Mucosa of stomach (tissue), 1 donor: ENCODE measurements around the gene SPRED2.

Experiments used
- H3K27me3 ChIP-seq: one replicate; pipeline ENCODE4 v1.7.0; 2013; ENCODE audit warnings: mild to moderate bottlenecking, low read length; ENCODE audit not compliant: control insufficient read depth, insufficient read depth
- H3K36me3 ChIP-seq: one replicate; pipeline ENCODE4 v1.7.0; 2013; ENCODE audit warnings: low read length; ENCODE audit not compliant: control insufficient read depth, insufficient read depth
- H3K4me1 ChIP-seq: one replicate; pipeline ENCODE4 v1.7.0; 2013; ENCODE audit warnings: mild to moderate bottlenecking, low read length; ENCODE audit not compliant: control insufficient read depth, insufficient read depth
- H3K4me3 ChIP-seq: one replicate; pipeline ENCODE4 v1.7.0; 2013; ENCODE audit warnings: low read length
- H3K9ac ChIP-seq: one replicate; pipeline ENCODE4 v1.7.0; 2013; ENCODE audit warnings: mild to moderate bottlenecking, low read length, moderate library complexity
- H3K9me3 ChIP-seq: one replicate; pipeline ENCODE4 v1.7.0; 2013; ENCODE audit warnings: mild to moderate bottlenecking, low read length, moderate library complexity; ENCODE audit not compliant: control insufficient read depth
- donor health status: Pancreatic carcinoma.

The SPRED2 gene

GRCh38 chr2:65300761-65301711 is 131.4 kb downstream of the SPRED2 start:
- no peaks in the 10 kb centered on the region for H3K36me3 ChIP-seq
- peaks cover 9% of the 10 kb centered on the region for H3K4me1 ChIP-seq
- no peak overlapping the region for H3K4me3 ChIP-seq
- no peak overlapping the region for H3K9ac ChIP-seq
- no peaks in the 10 kb centered on the region for H3K27me3 ChIP-seq
- H3K9me3 ChIP-seq: no peaks in the 10 kb centered on the region

GRCh38 chr2:65300134-65300760 is 132.2 kb downstream of the SPRED2 start:
- H3K9ac ChIP-seq: no peak overlapping the region

GRCh38 chr2:65299246-65299645 is 133.2 kb downstream of the SPRED2 start:
- Histone ChIP-seq H3K4me1 (peaks cover 14% of the 10 kb centered on the region), H3K9ac (no peak overlapping the region), H3K36me3 (no peaks in the 10 kb centered on the region), H3K27me3 (no peaks in the 10 kb centered on the region), H3K9me3 (no peaks in the 10 kb centered on the region), H3K4me3 (no peak overlapping the region)

More at GRCh38 chr2:65300134-65300760, 132.2 kb downstream of the SPRED2 start:
- no peaks in the 10 kb centered on the region for H3K9me3 ChIP-seq
- no peaks in the 10 kb centered on the region for H3K27me3 ChIP-seq
- H3K4me3 ChIP-seq: no peak overlapping the region
- H3K4me1 ChIP-seq: peaks cover 11% of the 10 kb centered on the region
- no peaks in the 10 kb centered on the region for H3K36me3 ChIP-seq

GRCh38 chr2:65298089-65298488 is 134.3 kb downstream of the SPRED2 start:
- Histone ChIP-seq H3K36me3 (no peaks in the 10 kb centered on the region), H3K4me1 (peaks cover 14% of the 10 kb centered on the region), H3K9me3 (no peaks in the 10 kb centered on the region)

GRCh38 chr2:65297544-65297943 is 134.9 kb downstream of the SPRED2 start:
- Histone ChIP-seq H3K9me3 (no peaks in the 10 kb centered on the region), H3K27me3 (no peaks in the 10 kb centered on the region), H3K4me3 (no peak overlapping the region), H3K9ac (no peak overlapping the region), H3K4me1 (peaks cover 14% of the 10 kb centered on the region), H3K36me3 (no peaks in the 10 kb centered on the region)

More at GRCh38 chr2:65298089-65298488, 134.3 kb downstream of the SPRED2 start:
- Histone ChIP-seq H3K4me3 (no peak overlapping the region), H3K9ac (no peak overlapping the region), H3K27me3 (no peaks in the 10 kb centered on the region)

- Histone ChIP-seq H3K4me3 (no peak overlapping the region), H3K4me1 (peaks cover 14% of the 10 kb centered on the region), H3K36me3 (no peaks in the 10 kb centered on the region), H3K27me3 (no peaks in the 10 kb centered on the region), H3K9ac (no peak overlapping the region), H3K9me3 (no peaks in the 10 kb centered on the region)
Observed at GRCh38 chr2:65296971-65297370, 135.4 kb downstream of the SPRED2 start.

GRCh38 chr2:65294701-65295100 is 137.7 kb downstream of the SPRED2 start:
- Histone ChIP-seq H3K4me3 (no peak overlapping the region), H3K36me3 (no peaks in the 10 kb centered on the region), H3K9ac (no peak overlapping the region), H3K9me3 (no peaks in the 10 kb centered on the region), H3K4me1 (peaks cover 5% of the 10 kb centered on the region), H3K27me3 (no peaks in the 10 kb centered on the region)

GRCh38 chr2:65294136-65294535 is 138.3 kb downstream of the SPRED2 start:
- no peak overlapping the region for H3K4me3 ChIP-seq
- no peaks in the 10 kb centered on the region for H3K9me3 ChIP-seq
- H3K4me1 ChIP-seq: peaks cover 5% of the 10 kb centered on the region
- H3K36me3 ChIP-seq: no peaks in the 10 kb centered on the region
- no peaks in the 10 kb centered on the region for H3K27me3 ChIP-seq
- H3K9ac ChIP-seq: no peak overlapping the region

GRCh38 chr2:65293376-65293775 is 139.0 kb downstream of the SPRED2 start:
- Histone ChIP-seq H3K9ac (no peak overlapping the region), H3K36me3 (no peaks in the 10 kb centered on the region), H3K4me1 (peaks cover 5% of the 10 kb centered on the region), H3K9me3 (no peaks in the 10 kb centered on the region), H3K27me3 (no peaks in the 10 kb centered on the region), H3K4me3 (no peak overlapping the region)

- Histone ChIP-seq H3K9ac (no peak overlapping the region), H3K27me3 (no peaks in the 10 kb centered on the region), H3K9me3 (no peaks in the 10 kb centered on the region), H3K4me1 (peaks cover 5% of the 10 kb centered on the region), H3K36me3 (no peaks in the 10 kb centered on the region), H3K4me3 (no peak overlapping the region)
Observed at GRCh38 chr2:65292461-65293011, 139.9 kb downstream of the SPRED2 start.

GRCh38 chr2:65292106-65292400 is 140.3 kb downstream of the SPRED2 start:
- Histone ChIP-seq H3K9ac (no peak overlapping the region), H3K4me3 (no peak overlapping the region), H3K4me1 (peaks cover 5% of the 10 kb centered on the region), H3K36me3 (no peaks in the 10 kb centered on the region), H3K27me3 (no peaks in the 10 kb centered on the region), H3K9me3 (no peaks in the 10 kb centered on the region)
